HG03520 (cell line): ENCODE measurements around the gene IL26.
"Not testable (repeated sequence)": the region's sequence is repeated elsewhere in the genome, so short reads cannot be mapped to it uniquely, and the experiment has no call there.

Experiments used
- ATAC-seq: cut with Tn5 transposase; IDR thresholded peaks from one replicate; pipeline ENCODE4 v1.9.1; 2021; ENCODE audit warnings: mild to moderate bottlenecking, moderate library complexity; ENCODE audit not compliant: unreplicated experiment

IL26 gene

DNA sequence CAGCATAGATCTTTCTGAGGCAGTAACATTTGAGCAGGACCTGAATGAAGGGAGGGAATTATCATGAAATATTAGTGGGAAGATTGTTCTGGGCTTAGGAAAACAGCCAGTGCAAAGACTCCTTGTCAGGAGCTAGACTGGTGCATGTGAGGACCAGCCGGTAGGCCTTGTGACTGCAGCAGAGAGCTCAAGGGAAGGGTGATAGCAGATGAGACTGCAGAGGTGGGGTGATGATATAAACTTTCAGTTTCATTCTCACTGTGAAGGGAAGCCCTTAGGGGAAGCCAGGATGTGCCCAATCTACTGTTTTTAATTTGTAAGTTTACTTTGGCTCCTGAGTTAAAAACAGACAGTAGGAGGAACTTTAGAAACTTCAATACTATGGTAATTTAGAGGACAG, 15.4 kb upstream of the IL26 start:
- ATAC-seq, result peak; percentile 99

DNA sequence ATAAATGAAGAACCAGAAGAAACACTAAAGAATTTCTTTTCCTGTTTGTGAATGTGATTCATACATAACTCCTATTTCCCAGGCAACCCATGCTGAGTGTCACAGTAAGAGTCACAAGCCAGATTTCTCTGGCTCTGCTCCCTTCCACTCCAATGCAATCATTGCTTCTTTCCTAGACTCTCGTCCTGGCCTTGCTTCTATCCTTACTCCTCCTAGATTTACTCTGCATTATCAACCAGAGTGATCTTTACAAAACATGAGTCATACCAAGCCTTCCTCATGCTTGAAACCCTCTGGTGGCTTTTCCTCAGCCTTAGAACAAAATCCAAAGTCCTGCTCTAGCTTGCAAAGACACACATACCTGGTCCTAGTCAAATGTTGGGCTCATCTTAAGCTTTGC, 14.5 kb upstream of the IL26 start:
- ATAC-seq, result no peak

DNA sequence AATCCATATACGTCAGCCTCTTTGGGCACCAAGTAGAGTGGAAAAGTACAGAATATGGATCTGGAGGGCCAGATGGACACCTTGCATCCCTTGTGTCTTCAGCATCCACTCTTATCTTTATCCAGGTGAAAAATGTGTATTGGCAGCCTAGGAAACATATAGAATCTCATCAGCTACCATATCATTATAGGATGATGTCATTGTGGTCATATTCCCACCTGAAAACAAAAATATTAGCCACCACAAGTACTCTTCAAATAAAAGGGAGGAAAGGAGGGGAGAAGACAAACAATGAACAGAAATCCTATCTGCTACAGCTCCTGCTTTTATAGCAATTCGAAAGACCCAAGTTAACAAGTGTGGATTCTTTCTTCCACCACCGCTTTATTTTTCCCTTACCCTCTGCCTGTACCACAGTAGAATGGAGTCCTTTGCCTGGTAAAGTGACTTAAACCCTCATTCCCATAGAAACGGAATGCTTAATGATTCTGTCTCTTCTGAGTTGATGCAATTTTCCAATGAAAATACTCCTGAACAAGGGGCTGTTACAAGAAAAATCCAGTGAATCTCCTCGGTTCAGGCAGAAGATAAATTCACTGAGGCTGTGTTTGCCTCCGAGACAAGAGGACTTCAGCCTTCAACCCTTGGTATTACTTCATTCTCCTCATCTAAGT, 13.8 kb upstream of the IL26 start:
- ATAC-seq, result no peak

DNA sequence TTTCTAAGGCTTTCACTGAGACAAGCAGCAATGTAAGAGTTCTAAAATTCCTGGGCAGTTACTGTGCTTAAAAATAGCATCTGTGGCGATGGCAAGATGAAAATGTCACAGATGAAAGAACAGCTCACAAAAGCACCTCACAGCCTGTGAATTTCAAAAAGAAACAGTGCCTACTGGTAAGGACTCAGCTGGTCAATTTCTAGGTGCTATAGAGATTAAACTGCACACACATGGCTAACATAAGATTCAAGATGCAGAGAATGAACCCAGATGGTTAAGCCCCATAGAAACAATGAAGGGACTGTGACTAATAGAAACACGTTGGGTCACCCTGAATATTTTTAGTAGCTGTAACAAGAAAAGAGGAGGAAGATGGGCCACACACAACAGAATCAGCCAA, 12.0 kb upstream of the IL26 start:
- ATAC-seq, result no peak

DNA sequence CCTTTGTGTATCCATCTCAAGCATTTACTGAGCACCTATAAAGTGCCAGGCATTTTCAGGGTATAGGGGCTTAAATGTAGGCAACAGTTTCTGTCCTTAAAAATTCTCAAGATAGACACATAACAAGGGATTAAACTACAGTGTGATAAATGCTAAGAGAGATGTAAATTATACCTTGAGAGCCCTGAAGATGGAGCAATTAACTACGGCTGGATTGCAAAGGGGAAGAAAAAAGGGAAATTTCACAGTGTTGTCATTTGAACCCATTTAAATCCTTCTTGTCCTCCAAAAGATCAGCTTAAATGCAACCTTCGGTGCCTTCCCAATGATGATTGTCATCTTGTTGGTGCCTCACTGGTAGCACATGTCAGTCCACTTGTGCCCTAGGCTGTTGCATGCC, 11.5 kb upstream of the IL26 start:
- ATAC-seq, result no peak

DNA sequence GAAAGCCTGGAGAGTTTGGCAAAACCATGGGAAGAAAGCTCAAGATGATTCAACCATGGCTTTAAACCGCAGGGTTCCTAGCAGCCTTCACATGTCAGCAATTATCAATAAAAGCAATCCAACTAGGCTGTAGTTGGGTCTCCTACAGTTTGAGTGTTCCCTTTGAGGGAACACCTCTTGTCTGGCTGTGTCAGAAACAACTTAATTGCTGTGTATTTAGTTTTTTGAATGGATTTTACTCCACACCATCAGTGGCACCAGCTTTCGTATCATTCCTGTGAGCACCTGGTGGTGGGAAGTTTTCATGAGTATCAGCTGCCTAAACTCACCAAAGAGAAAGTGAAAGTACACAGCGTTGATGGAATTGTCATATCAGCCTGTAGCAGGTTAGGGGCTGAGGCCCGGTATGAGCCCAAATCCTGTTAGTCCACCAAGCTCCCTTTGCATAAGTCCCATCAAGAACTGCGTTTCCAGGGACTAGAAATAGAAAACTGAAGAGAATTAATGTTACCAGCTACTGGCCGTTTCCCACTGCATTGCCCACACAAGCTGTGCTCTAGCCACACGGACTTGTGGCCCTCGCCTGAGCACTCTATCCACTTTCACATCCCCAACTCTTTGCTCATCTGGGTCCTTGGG, 10.9 kb upstream of the IL26 start:
- peak; percentile 44 for ATAC-seq

DNA sequence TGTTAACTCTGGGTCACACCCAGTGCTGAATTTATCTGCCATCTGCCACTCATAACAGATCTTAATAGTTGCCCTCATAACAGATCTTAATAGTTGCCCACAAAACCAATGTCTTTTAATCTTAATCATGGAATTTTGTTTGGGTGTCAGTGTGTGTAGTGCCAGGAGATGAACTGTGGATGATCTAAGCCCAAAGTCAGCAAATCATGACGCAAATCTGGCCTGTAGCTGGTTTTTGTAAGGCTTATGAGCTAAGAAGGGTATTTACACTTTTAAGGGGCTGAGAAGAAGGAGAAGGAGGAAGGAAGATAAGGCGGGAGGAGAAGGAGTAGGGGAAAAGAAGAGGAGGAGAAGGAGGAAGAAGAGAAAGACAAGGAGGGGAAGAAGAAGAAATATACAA, 10.0 kb upstream of the IL26 start:
- ATAC-seq, result no peak

DNA sequence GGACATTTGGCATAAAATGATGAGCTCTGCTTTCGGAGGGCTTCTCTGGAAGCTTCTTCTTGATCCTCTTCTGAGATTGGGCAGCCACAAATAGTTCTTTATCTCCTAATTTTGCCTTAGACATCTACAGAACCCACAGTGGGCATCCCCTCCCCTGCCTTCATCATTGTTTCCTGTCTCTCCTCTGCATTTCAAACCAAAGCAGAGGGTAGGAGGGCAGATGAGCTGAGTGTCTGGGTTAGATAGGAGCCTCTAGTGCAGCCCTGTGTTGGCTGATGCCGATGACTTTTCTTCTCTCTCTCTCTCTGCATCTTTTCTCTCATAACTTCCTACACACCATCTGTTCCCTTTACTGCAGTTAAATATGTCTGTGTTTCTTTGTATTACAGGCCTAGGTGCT, 8.5 kb upstream of the IL26 start:
- ATAC-seq, result no peak

DNA sequence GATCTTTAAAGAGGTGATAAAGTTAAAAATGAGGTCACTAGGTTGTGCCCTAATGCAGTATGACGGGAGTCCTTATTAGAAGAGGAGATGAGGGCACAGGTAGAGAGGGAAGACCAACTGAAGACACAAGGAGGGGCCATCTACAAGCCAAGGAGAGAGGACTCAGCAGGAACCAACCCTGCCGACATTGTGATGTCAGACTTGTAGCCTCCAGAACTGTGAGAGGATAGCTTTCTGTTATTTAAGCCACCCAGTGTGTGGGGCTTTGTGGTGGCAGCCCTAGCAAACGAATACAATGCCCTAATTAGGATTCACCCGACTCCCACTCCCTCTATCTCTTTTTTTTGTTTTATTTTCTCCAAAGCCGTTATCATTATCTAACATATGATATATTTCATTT, 7.9 kb upstream of the IL26 start:
- ATAC-seq, result no peak

DNA sequence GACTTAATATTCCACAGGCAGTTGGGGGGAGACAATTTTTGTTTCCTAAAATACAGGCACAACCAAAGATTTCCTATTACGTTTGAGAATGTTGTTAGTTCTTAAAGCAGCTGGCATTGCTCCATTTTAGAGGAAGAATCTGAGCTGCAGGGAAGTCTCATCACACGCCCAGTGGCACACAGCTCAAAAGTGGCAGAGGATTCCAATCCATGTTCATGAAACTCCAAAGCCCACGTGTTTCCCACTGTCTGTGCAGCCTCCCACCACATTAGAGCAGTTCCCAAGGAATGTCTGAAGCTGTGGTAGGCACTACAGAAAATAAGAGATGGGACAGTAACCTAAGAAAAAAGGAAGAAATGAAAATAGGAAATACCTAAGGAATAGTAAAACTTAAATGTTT, 6.1 kb upstream of the IL26 start:
- ATAC-seq, result no peak

DNA sequence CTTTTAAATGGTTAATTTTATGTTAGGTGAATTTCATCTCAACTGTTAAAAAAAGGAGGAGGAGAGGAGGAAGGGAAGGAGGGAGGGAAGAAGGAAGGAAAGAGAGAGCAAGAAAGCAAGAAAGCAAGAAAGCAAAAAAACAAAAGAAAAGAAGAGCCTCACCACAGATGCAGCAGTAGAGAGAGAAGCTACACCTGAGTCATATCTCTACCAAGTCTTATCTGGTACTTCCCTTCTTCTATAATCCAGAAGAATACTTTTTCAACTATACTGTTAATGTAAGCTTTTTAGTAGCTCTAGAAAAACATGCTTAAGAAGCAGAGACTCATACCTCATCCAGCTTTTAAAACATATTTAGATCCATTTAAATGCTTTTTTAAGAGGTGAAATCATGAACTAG, 5.6 kb upstream of the IL26 start:
- ATAC-seq, result peak; percentile 53

DNA sequence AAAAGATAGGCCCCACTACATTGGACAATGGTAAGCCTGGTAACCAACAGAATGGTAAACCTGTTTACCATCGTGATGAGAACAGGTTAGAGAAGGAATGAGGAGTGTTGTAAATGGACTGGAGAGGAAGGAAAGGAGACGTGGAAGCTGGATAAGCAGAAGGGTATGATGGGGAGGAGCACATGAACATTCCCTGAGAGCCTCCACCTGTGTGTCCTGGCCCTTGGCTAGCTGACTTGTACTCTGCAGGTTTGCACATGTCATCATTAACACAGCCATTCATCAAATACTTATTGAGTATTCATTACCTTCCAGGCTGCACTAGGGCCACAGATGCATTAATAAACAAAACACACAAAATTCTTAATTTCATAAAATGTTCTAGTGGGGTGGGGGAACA, 4.3 kb upstream of the IL26 start:
- no peak for ATAC-seq

DNA sequence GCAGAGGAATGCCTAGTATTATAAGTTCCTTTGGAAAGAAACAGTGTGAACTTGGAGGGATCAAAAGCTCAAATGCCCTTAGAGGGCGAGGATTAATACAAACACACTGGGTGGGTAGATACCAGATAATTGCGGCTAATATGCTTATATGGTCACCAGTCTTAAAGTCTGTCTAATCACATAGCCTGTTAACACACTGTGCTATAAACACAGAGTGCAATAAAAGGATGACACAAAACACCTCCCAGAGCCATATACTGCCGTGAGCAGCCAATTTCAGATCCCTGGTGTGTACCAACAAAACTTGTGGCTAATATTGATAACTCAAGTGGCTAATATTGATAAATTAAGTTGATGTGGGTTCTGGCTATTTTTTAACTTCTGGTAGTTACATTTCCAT, 1.7 kb upstream of the IL26 start:
- ATAC-seq, result no peak

DNA sequence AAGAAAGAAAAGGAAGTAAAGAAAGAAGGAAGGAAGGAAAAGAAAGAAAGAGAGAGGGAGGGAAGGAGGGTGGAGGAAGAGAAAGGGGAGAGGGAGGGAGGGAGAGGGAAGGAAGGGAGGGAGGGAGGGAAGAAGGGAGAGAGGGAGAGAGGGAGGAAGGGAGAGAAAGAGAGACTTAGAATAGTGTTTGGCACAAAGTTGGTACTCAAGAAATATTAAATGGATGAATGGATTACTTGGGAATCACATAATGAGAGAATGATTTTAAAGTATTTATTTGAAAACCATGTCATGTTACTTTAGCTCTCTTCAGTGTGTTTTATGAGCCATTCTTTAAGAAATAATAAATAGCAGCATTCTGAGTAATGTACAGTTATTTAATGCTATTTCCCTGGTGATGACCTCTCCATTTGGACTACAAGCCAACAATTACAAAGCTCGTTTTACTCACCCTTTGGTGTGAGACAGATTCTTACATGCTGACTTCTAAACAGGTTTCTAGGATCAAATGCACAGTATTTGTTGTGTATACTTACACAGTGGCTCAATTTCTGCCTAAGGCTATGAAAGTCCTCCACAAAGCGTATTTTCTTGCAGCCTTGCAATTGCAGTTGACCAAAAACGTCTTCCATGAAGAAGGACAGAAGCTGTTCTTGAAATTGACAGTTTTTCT, 861 bp downstream of the IL26 start:
- no peak for ATAC-seq

DNA sequence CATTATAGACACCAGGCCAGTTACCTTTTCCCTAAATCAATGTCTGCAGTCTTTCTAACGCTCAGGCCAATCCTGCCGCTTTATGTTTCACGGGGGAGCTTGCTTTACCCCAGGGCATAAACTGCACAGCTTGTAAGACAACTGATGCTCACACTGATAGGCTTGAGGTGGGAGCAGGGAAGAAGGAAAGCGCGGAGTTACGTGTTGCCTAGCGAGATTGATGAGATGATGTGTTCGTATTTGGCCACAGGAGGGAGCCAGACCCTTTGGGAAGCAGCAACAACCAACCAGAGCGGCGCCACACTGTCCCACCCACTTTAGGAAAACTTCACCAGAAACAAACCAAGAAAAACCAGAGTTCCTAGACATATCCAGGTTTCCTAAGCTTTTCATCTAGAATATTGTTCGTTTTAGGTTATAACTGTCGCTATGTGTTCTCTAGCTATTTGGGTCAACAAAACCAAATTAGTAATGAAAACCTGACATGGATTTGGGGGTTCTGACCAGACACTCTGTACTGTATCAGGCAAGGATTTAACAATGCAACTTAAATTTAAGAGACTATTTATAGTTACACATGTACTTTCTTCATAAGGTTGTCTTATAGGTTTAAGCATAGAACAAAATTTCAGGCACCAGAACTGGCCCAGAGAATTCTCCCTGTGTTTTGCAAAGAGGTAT, 2.4 kb downstream of the IL26 start:
- peak; percentile 80 for ATAC-seq

DNA sequence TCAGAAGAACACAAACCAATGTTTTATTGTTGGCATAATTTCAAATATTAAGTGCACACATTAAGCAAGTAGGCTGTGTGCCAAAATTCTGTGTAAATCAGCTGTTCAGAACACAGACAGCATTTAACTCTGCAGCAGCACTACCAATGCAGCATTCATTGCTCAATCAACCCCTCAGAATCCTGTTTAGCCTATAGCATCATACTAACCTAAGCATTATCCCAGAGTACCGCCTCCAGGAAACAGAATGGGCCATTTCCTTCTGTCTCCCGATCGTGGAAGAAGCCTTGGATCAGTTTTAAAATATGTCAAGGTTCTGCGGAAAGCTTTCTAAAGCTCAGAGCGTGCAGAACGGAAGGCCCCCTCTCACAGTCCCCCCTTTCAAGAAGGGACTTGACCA, 3.3 kb downstream of the IL26 start:
- ATAC-seq, result no peak

DNA sequence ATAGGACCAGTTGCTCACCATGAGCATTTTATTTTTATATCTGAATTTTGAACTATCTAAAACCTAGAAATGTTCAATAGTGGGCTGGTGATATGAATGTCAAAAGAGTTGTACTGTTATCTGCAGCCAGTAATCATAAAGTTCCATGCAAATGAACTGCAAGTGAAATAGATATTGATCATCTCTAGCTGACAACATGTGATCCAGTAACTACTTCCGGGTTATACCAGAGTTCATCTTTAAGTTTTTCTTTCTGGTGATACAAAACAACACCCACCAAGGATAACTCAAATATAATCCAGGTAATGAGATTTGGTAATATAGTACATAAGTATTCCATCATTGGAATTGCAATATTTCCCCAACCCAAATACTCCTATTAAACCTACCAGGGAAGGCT, 4.1 kb downstream of the IL26 start:
- ATAC-seq, result no peak

DNA sequence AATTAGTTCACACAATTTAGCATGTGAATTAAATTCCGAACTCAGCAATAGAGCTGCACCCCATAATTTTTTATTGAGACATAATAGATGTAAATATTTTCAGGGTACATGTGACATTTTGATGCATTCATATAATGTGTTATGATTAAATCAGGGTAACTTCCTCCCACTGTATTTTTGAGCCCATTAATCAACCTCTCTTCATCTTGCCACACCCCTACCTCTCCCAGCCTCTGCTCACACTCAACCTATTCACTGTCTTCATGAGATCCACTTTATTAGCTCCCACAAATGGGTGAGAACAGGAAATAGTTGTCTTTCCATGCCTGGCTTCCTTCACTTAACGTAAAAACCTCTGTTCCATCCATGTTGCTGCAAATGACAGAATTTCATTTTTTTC, 14.7 kb downstream of the IL26 start:
- ATAC-seq, result no peak

DNA sequence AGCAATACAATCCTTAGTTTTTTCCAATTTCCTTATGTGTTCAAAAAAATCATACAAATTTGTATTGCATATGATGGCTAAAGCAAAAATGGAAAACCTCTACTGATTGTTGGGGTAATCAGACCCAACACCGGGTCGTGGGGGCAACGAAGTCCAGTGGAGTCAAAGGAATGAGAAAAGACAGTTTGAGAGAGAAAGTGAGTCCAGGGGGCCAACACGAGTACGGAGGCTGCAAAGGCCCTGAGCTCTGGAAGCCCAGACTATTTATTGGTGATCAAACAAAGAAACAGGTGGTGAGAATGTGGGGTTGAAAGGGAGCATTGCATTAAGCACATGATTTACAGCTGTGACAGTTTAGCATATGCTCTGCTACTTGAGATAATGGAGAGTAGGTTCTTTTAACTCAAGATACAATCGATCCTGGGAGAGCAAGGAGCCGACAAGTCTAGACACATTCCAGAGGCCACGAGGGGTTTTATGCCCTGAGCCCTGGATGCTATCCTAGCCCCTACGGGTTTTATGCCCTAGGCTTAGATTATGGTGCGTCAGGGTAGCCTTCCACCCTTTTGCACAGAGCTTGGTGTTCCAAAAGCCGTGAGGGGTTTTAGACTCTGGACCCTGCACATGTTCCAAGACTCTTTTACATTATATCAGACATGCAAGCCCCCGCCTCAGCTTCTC, 16.4 kb downstream of the IL26 start:
- not testable (repeated sequence) for ATAC-seq

DNA sequence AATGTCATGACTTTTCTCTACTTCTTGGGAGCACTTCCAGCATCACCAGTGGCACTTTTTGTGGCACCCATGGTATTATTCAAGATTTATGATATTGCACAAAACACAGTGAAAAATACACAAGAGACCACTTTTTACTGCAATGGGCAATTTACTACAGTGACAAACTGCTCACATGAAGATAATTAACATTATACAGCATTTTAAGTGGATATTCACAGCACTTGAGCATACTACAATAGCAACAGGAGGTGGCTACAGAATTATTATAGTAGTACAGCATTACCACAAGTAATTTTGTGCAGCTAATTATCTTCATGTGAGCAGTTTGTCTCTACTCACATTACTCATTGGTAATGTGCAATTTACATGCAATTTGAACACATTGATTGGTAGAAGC, 18.3 kb downstream of the IL26 start:
- ATAC-seq, result no peak

DNA sequence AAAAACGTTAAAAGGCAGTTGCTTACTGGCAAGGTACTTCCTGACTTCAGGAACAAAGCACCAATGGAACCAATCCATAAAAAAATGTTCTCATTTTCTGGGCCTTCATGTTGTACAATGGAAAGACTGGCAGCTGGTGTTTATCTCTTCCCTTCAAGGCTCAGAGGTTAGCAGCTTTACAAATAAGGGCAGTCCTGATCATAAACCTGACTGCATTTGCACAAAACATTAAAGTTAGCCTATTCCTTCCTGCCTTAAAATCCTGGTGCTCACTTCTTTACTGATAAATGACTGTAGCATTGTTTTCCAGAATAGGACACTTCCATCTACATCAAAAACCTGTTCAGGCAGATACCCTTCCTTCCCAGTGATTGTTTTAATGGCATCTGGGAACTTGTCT, 19.2 kb downstream of the IL26 start:
- ATAC-seq, result no peak
